OCI-LY3 (cell line): Measurements from ENCODE around the gene AP3M1.

Experiments used
- H2AFZ ChIP-seq: fragments of 200-600, 300-600 bp; shearing (Covaris generic); 2 replicates; pipeline ENCODE4 v1.6.0; 2014; ENCODE audit warnings: antibody characterized with exemption, low read depth, low read length
- H3K27ac ChIP-seq: fragments of 200-600, 300-600 bp; sonication (generic); 2 replicates; pipeline ENCODE4 v1.5.1; 2014; ENCODE audit warnings: mild to moderate bottlenecking, low read length, moderate library complexity, mixed read lengths
- H3K27me3 ChIP-seq: fragments of 200-600, 300-600 bp; sonication (generic); 2 replicates; pipeline ENCODE4 v1.6.1; 2014; ENCODE audit warnings: low read depth, low read length, mixed read lengths
- H3K36me3 ChIP-seq: fragments of 200-600, 300-600 bp; sonication (generic); replicated peaks from 2 replicates; pipeline ENCODE3; 2014; ENCODE audit warnings: low read depth, low read length, mixed read lengths
- H3K4me1 ChIP-seq: fragments of 300-600, 200-600 bp; sonication (generic); 2 replicates; pipeline ENCODE4 v1.6.1; 2014; ENCODE audit warnings: low read length, mixed read lengths
- H3K4me2 ChIP-seq: fragments of 200-600, 300-600 bp; sonication (generic); 2 replicates; pipeline ENCODE4 v1.6.1; 2014; ENCODE audit warnings: low read length, mixed read lengths
- H3K4me3 ChIP-seq: fragments of 300-600, 200-600 bp; sonication (generic); 2 replicates; pipeline ENCODE4 v1.5.1; 2014; ENCODE audit warnings: antibody characterized with exemption, mild to moderate bottlenecking, low read length, moderate library complexity
- H3K79me2 ChIP-seq: fragments of 300-600, 200-600 bp; shearing (Covaris generic); 2 replicates; pipeline ENCODE4 v1.6.1; 2014; ENCODE audit warnings: mild to moderate bottlenecking, low read length, mixed read lengths
- H3K9ac ChIP-seq: fragments of 300-600, 200-600 bp; shearing (Covaris generic); 2 replicates; pipeline ENCODE4 v1.6.0; 2014; ENCODE audit warnings: mild to moderate bottlenecking, low read length, moderate library complexity
- H3K9me3 ChIP-seq: fragments of 200-600, 300-600 bp; shearing (Covaris generic); 2 replicates; pipeline ENCODE4 v1.6.1; 2014; ENCODE audit warnings: low read length, mixed read lengths; ENCODE audit not compliant: insufficient read depth
- H4K20me1 ChIP-seq: fragments of 200-600, 300-600 bp; sonication (generic); 2 replicates; pipeline ENCODE4 v1.6.1; 2016; ENCODE audit warnings: low read length, mixed read lengths; ENCODE audit not compliant: insufficient read depth
- EZH2phosphoT487 ChIP-seq: fragments of 200-600 bp; shearing (Covaris generic); IDR thresholded peaks from 2 replicates; pipeline ENCODE4 v1.6.1; 2018; ENCODE audit warnings: antibody characterized with exemption, mixed run types, low read depth
- TF ChIP-seq, protein P1 (sequence below): fragments of 200-600, 300-600 bp; sonication (generic); IDR thresholded peaks from 2 replicates; pipeline ENCODE4 v1.5.1; 2014; ENCODE audit warnings: antibody characterized with exemption, low read length, low read depth

AP3M1 gene

DNA sequence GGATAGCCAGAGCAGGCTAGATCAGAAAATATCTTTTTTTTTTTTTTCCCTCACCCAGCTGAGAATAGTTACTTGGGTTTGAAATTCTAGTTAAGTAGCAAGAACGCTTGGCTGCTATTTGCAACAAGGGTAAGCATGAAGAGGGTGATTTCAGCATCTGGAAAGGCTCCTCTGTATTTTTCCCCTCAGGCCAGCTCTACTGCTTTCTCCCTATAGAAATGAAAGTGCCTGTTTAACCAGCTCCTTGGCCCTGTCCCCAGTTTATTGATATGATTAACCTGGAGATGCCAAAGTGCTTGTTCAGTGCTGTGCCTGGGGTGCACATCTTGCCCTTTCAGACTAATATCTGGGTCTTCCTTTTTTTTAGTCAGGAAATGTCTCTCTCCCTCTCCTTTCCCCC lies 37.1 kb downstream of the AP3M1 start:
- no peak overlapping the region for H2AFZ ChIP-seq
- H3K36me3 ChIP-seq = peaks cover 17% of the 10 kb centered on the region
- peaks cover 6% of the 10 kb centered on the region; the same call in 1 of the 2 replicates for H3K4me1 ChIP-seq
- H4K20me1 ChIP-seq = no peaks in the 10 kb centered on the region
- no peak overlapping the region for H3K9ac ChIP-seq
- H3K27me3 ChIP-seq = no peaks in the 10 kb centered on the region
- H3K9me3 ChIP-seq = no peaks in the 10 kb centered on the region
- no peak overlapping the region for H3K27ac ChIP-seq
- no peaks in the 10 kb centered on the region for H3K79me2 ChIP-seq
- H3K4me2 ChIP-seq = no peak overlapping the region
- no peak for TF ChIP-seq EZH2phosphoT487
- TF ChIP-seq, protein P1, sequence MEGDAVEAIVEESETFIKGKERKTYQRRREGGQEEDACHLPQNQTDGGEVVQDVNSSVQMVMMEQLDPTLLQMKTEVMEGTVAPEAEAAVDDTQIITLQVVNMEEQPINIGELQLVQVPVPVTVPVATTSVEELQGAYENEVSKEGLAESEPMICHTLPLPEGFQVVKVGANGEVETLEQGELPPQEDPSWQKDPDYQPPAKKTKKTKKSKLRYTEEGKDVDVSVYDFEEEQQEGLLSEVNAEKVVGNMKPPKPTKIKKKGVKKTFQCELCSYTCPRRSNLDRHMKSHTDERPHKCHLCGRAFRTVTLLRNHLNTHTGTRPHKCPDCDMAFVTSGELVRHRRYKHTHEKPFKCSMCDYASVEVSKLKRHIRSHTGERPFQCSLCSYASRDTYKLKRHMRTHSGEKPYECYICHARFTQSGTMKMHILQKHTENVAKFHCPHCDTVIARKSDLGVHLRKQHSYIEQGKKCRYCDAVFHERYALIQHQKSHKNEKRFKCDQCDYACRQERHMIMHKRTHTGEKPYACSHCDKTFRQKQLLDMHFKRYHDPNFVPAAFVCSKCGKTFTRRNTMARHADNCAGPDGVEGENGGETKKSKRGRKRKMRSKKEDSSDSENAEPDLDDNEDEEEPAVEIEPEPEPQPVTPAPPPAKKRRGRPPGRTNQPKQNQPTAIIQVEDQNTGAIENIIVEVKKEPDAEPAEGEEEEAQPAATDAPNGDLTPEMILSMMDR = no peak
- H3K4me3 ChIP-seq = no peak overlapping the region

DNA sequence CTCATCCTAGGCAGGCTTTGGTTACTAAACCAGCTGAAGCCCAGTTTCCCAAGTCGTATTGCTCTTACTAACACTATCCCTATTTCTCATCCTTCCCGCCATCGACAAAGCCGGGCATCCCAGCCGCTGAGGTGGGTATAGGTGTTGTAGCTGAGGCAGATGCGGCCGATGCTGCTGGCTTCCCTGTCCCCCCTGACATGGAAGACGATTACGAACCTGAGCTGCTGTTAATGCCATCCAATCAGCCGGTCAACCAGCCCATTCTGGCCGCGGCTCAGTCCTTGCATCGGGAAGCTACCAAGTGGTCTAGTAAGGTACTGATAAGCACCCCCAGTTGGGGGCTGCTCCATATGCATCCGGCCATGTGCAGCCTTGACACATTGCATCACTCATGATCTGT lies 38.8 kb downstream of the AP3M1 start:
- no peaks in the 10 kb centered on the region for H3K79me2 ChIP-seq
- H3K9me3 ChIP-seq = no peaks in the 10 kb centered on the region
- no peak overlapping the region for H2AFZ ChIP-seq
- H3K27ac ChIP-seq = no peak overlapping the region
- no peaks in the 10 kb centered on the region for H3K27me3 ChIP-seq
- no peaks in the 10 kb centered on the region for H4K20me1 ChIP-seq
- no peak overlapping the region for H3K4me3 ChIP-seq
- H3K4me2 ChIP-seq = no peak overlapping the region
- no peak overlapping the region for H3K9ac ChIP-seq
- TF ChIP-seq, protein P1 = no peak
- no peak for TF ChIP-seq EZH2phosphoT487
- no peaks in the 10 kb centered on the region for H3K4me1 ChIP-seq
- H3K36me3 ChIP-seq = peaks cover 17% of the 10 kb centered on the region

DNA sequence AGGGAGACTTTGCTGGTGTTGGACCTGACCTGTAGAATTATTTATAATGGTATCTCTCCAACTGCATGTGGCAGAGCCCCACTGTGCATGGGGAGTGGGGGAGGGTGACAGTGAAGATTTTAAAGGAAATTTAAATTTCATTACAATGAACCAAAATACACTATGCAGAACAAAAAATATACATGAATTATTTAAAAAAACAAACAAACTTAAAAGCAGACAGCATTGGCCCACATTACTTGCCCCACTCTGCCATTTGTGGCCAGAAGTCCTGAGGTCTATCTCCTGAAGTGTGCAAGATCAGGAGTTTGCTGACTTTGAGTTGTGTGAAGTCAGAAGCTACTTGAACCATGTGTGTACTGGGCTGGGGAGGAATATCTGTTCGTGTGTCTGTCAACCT lies 40.5 kb downstream of the AP3M1 start:
- no peaks in the 10 kb centered on the region for H3K27me3 ChIP-seq
- H3K9me3 ChIP-seq = no peaks in the 10 kb centered on the region
- H3K4me2 ChIP-seq = no peak overlapping the region
- no peak overlapping the region for H3K27ac ChIP-seq
- no peak overlapping the region for H2AFZ ChIP-seq
- H4K20me1 ChIP-seq = no peaks in the 10 kb centered on the region
- TF ChIP-seq, protein P1 = no peak
- TF ChIP-seq EZH2phosphoT487 = no peak
- peaks cover 17% of the 10 kb centered on the region for H3K36me3 ChIP-seq
- no peak overlapping the region for H3K9ac ChIP-seq
- H3K79me2 ChIP-seq = no peaks in the 10 kb centered on the region
- no peaks in the 10 kb centered on the region for H3K4me1 ChIP-seq
- H3K4me3 ChIP-seq = no peak overlapping the region

DNA sequence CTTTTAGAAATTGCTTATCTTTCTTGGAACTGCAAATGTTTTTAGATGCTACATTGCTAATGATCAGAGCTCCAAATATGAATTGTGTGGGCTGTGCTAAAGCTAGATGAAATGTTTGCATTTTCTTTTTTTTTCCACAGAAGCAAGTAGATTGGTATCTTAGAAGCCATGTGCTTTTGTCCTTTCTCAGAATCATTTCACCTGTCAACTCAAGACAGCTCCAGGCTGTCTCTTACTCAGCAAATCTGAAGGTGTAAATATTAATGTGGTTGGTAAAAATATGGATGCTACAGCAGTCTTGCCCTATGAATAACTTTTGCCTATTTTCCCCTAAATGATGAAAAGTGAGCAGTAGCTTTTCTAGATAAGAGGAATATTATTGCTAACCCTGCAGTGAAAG lies 41.2 kb downstream of the AP3M1 start:
- Histone ChIP-seq H2AFZ (no peak overlapping the region), H3K4me1 (no peaks in the 10 kb centered on the region), H3K4me3 (no peak overlapping the region), H3K4me2 (no peak overlapping the region), H3K79me2 (no peaks in the 10 kb centered on the region), H3K27me3 (no peaks in the 10 kb centered on the region), H4K20me1 (no peaks in the 10 kb centered on the region), H3K27ac (no peak overlapping the region), H3K9ac (no peak overlapping the region), H3K36me3 (peaks cover 14% of the 10 kb centered on the region), H3K9me3 (no peaks in the 10 kb centered on the region)
- TF ChIP-seq, protein P1 = no peak
- TF ChIP-seq EZH2phosphoT487 = no peak
